NT2/D1 (cell line): ENCODE results near the gene SLC25A33.

ENCODE experiments used
- SUZ12 ChIP-seq: IDR thresholded peaks from 2 replicates; pipeline ENCODE4 v1.6.1; 2011; ENCODE audit not compliant: insufficient read length, insufficient read depth; ENCODE audit errors: extremely low read depth
- YY1 ChIP-seq: IDR thresholded peaks from 2 replicates; pipeline ENCODE4 v1.6.1; 2011; ENCODE audit not compliant: insufficient read length, insufficient read depth
- ZNF274 ChIP-seq: IDR thresholded peaks from 2 replicates; pipeline ENCODE4 v1.6.1; 2011; ENCODE audit warnings: mild to moderate bottlenecking, low read depth, low read length

DNA sequence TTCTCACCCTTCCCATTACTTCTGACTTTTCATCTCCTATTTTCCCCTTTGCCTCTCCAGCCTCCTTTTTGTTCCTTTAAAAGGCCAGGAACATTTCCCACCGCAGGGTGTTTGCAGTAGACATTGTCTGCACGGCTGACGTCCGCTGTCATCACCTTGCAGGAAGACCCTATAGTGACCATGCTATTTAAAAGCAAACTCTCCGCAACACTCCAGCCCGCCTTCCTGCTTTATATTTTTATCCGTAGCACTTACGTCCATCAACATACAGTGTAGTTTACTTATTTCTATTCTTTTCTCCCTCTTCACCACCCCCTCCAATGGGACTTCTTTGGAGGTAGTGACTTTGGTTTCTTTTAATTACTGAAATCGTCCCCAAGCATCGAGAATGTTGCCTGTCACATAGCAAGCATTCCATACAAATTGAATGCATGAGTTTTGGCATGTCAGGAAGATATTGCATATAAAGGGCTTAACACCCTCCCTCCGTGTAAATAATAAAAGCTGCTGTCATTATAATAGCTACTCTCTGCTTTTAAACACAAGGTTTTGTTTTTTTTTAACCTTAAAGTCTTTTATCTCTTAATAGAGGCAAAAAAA, 19.8 kb downstream of the SLC25A33 start:
- TF ChIP-seq ZNF274: no peak
- TF ChIP-seq SUZ12: no peak
- no peak for TF ChIP-seq YY1
